HepG2 (cell line): ENCODE measurements around the gene ATP6V1C2. TPM values are rescaled to one million over a fixed set of nuclear protein-coding genes. Genes with fewer than 3 reads are reported as not detected.

Experiments
- ATAC-seq: fragments of 200-7000 bp; cut with Tn5 transposase; 3 replicates; pipeline ENCODE4 v1.9.1; 2020; ENCODE audit warnings: mild to moderate bottlenecking, moderate library complexity
- BruUV-seq: library from RNA; stranded (reverse); fragments of 400-500 nt; replicated peaks from 2 replicates; lab custom pipeline; 2021; lab: Mats Ljungman, UMichigan
- CTCF ChIA-PET: fragments of 300-600 bp; formaldehyde crosslinking; extraction: SDS; loops from one replicate; lab custom pipeline; 2021; ENCODE audit warnings: low total read pairs, inconsistent platforms, low intra/inter-chr PET ratio; lab: Yijun Ruan, JAX
- POLR2A ChIA-PET: fragments of 350-600 bp; sonication (Branson Sonifier 250); formaldehyde crosslinking; loops from one replicate; lab custom pipeline; 2020; ENCODE audit warnings: antibody characterized with exemption, inconsistent platforms; lab: Yijun Ruan, JAX
- DNase-seq: peaks from one replicate; pipeline ENCODE4 v3.0.0-alpha.2; 2015; ENCODE audit warnings: low spot score
- FAIRE-seq: peaks from 3 replicates; lab custom pipeline; 2011; peaks lifted over from hg19 to GRCh38; lab: Jason Lieb, UNC
- H2AFZ ChIP-seq: one replicate; pipeline ENCODE4 v1.6.1; 2011; ENCODE audit warnings: low read length, inconsistent platforms
- H3K27ac ChIP-seq: fragments of 300-600 bp; 3 replicates; pipeline ENCODE4 v1.8.0; 2011; ENCODE audit warnings: mixed run types, mild to moderate bottlenecking, mixed read lengths, low read length, inconsistent platforms; ENCODE audit not compliant: insufficient read depth; ENCODE audit errors: extremely low read length
- H3K27me3 ChIP-seq, 2 experiments: fragments of 200-600 bp in 1 of 2; 2 replicates in 1 of 2; 3 replicates in 1 of 2; pipeline versions ENCODE4 v1.6.0 to v1.8.0; 2011; ENCODE audit warnings: low read length in 2 of 2, mild to moderate bottlenecking in 2 of 2, moderate library complexity in 2 of 2, inconsistent platforms in 1 of 2; ENCODE audit not compliant: insufficient read depth in 2 of 2, control insufficient read depth in 1 of 2
- H3K36me3 ChIP-seq, 2 experiments: fragments of 200-600 bp in 1 of 2; replicated peaks in 1 of 2; 2 replicates in 1 of 2; 3 replicates in 1 of 2; pipeline versions ENCODE4 v1.5.1 to v1.8.0; 2011; ENCODE audit warnings: low read length in 2 of 2, inconsistent platforms in 1 of 2; ENCODE audit not compliant: insufficient read depth in 2 of 2, control insufficient read depth in 1 of 2
- H3K4me1 ChIP-seq: 2 replicates; pipeline ENCODE4 v1.5.1; 2012; ENCODE audit warnings: low read length, inconsistent platforms; ENCODE audit not compliant: insufficient read depth
- H3K4me2 ChIP-seq: 2 replicates; pipeline ENCODE4 v1.6.0; 2011; ENCODE audit warnings: low read depth, low read length, inconsistent platforms
- H3K4me3 ChIP-seq, 3 experiments: fragments of 200-600 bp in 1 of 3; sonication (generic), shearing (Covaris generic) in 1 of 3; replicated peaks in 1 of 3; 2 replicates each; pipeline ENCODE4 v1.5.1; 2011 to 2016; ENCODE audit warnings: low read length in 3 of 3, inconsistent platforms in 2 of 3, low read depth in 2 of 3, mild to moderate bottlenecking in 2 of 3, control low read depth in 1 of 3, mixed read lengths in 1 of 3; ENCODE audit not compliant: insufficient read depth in 1 of 3
- H3K79me2 ChIP-seq: one replicate; pipeline ENCODE4 v1.6.1; 2011; ENCODE audit warnings: low read length, inconsistent platforms; ENCODE audit not compliant: insufficient read depth
- H3K9ac ChIP-seq: 2 replicates; pipeline ENCODE4 v1.6.0; 2011; ENCODE audit warnings: mild to moderate bottlenecking, low read depth, low read length, inconsistent platforms; ENCODE audit not compliant: insufficient read depth
- H3K9me3 ChIP-seq: 2 replicates; pipeline ENCODE4 v1.5.1; 2012; ENCODE audit warnings: mild to moderate bottlenecking, low read length
- H4K20me1 ChIP-seq: 2 replicates; pipeline ENCODE4 v1.6.0; 2011; ENCODE audit warnings: inconsistent platforms, mild to moderate bottlenecking, low read length, moderate library complexity; ENCODE audit not compliant: insufficient read depth
- ARID5B ChIP-seq: IDR thresholded peaks from 2 replicates; pipeline ENCODE4 v1.4.0; 2020; ENCODE audit warnings: mild to moderate bottlenecking, missing genetic modification reagents
- BCL6 ChIP-seq: IDR thresholded peaks from 2 replicates; pipeline ENCODE4 v1.6.1; 2016; ENCODE audit warnings: missing genetic modification reagents, missing compliant biosample characterization
- CEBPB ChIP-seq: IDR thresholded peaks from 2 replicates; pipeline ENCODE4 v1.6.1; 2011; ENCODE audit warnings: low read depth, low read length, improper control_type of control experiment, borderline replicate concordance
- CEBPG ChIP-seq: IDR thresholded peaks from 2 replicates; pipeline ENCODE4 v1.6.1; 2016
- KLF16 ChIP-seq, 2 experiments: sonication (generic) in 1 of 2; formaldehyde crosslinking in 1 of 2; IDR thresholded peaks; 2 replicates each; pipeline versions ENCODE4 v1.6.1 to v1.8.0; 2016 to 2023; ENCODE audit warnings: missing genetic modification reagents in 2 of 2, missing compliant biosample characterization in 1 of 2
- PAWR ChIP-seq: sonication (generic); formaldehyde crosslinking; IDR thresholded peaks from 2 replicates; pipeline ENCODE4 v1.4.0; 2020; ENCODE audit warnings: missing genetic modification reagents, mild to moderate bottlenecking, borderline replicate concordance
- SAP130 ChIP-seq: IDR thresholded peaks from 2 replicates; pipeline ENCODE4 v1.6.1; 2016; ENCODE audit warnings: low read depth
- SOX13 ChIP-seq, 3 experiments: fragments of 450-650 bp in 1 of 3; sonication (generic) in 1 of 3; formaldehyde crosslinking in 1 of 3; IDR thresholded peaks in 2 of 3; conservative IDR thresholded peaks in 1 of 3; 2 replicates each; pipeline versions ENCODE4 v1.5.0 to v1.6.1; 2016 to 2020; ENCODE audit warnings: antibody characterized with exemption in 1 of 3, mild to moderate bottlenecking in 1 of 3, missing compliant biosample characterization in 1 of 3, missing genetic modification reagents in 1 of 3, moderate library complexity in 1 of 3
- SOX5 ChIP-seq: IDR thresholded peaks from 2 replicates; pipeline ENCODE4 v1.6.1; 2016; ENCODE audit warnings: borderline replicate concordance
- SOX6 ChIP-seq, 2 experiments: fragments of 450-650 bp in 1 of 2; sonication (generic) in 1 of 2; formaldehyde crosslinking in 1 of 2; IDR thresholded peaks; 2 replicates each; pipeline versions ENCODE4 v1.4.0 to v1.6.1; 2017 to 2020; ENCODE audit warnings: antibody characterized with exemption in 1 of 2, mild to moderate bottlenecking in 1 of 2, missing genetic modification reagents in 1 of 2
- ZNF292 ChIP-seq: sonication (generic); formaldehyde crosslinking; IDR thresholded peaks from 2 replicates; pipeline ENCODE4 v1.8.1; 2022; ENCODE audit warnings: mild to moderate bottlenecking, low read depth, missing genetic modification reagents, borderline replicate concordance
- ZNF614 ChIP-seq: IDR thresholded peaks from 2 replicates; pipeline ENCODE4 v1.6.1; 2018; ENCODE audit warnings: missing biosample characterization, missing genetic modification reagents, inconsistent platforms, borderline replicate concordance
- WGBS: methylation state at CpG from one replicate; pipeline ENCODE4 v1.1.6; 2017; ENCODE audit warnings: low lambda C conversion rate; 5-methylcytosine and 5-hydroxymethylcytosine counted together
- in situ Hi-C: cut with HindIII; loops from 2 replicates; pipeline ENCODE4 v1.10.0; 2017; ENCODE audit warnings: low pct_unique_long_range_greater_than_20kb; ENCODE audit not compliant: extremely low pct_ligation_motif_present
- intact Hi-C: fragments of 100-400 bp; cut with micrococcal nuclease; formaldehyde crosslinking; loops from one replicate; pipeline ENCODE4 v1.10.0; 2022; ENCODE audit not compliant: unreplicated experiment
- polyA plus RNA-seq, 8 experiments: library from polyadenylated mRNA; depleted of rRNA in 3 of 8; stranded (reverse) in 7 of 8; unstranded in 1 of 8; fragments of >200 nt; fragmentation: Illumina TruSeq in 4 of 8; extraction: Trizol in 4 of 8; gene quantifications; 2 replicates each; pipeline versions ENCODE4 v1.2.1 to v1.2.3, GENCODE V29; 2011 to 2016; ENCODE audit warnings: low read depth in 4 of 8, missing spikeins in 1 of 8, mixed read lengths in 1 of 8; ENCODE audit not compliant: insufficient read depth in 1 of 8
- total RNA-seq, 5 experiments: library from RNA; depleted of rRNA; stranded (reverse); fragments of >200 nt; fragmentation: Illumina TruSeq; extraction: Trizol; gene quantifications; 2 replicates each; pipeline ENCODE4 v1.2.3, GENCODE V29; 2016; ENCODE audit warnings: low read depth in 1 of 5
- TF ChIP-seq, protein P1 (sequence below): IDR thresholded peaks from 2 replicates; pipeline ENCODE4 v1.6.1; 2016
- TF ChIP-seq, protein P2 (sequence below): sonication (generic); formaldehyde crosslinking; IDR thresholded peaks from 2 replicates; pipeline ENCODE4 v1.9.0; 2021; ENCODE audit warnings: missing genetic modification reagents, mild to moderate bottlenecking, borderline replicate concordance

The ATP6V1C2 gene
- total and polyA plus RNA-seq, 2 of the 13 experiments (the other 11 are each of a cell fraction or from before 2014, with no cell fraction given): 0.04 to 0.29 TPM

DNA sequence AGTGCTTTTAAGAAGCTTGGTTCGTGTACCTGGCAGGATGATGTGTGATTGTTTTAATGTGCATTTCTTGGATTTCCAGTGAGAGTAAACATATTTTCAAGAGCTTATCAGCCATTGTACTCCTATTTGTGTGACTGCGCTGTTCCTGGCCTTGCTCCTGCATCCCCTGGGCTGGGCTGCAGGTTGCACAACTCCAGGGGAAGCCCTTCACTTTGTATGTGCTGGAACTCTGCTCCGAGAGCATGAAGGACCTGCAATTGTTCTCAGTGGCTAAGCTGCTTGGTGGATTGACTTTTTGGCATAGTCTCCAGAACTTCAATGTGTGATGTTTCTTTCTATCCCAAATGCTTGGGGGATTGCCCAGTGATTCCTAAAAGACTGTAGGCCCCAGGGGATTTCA is 18.8 kb downstream of the ATP6V1C2 start:
- H3K27ac ChIP-seq: no peak overlapping the region
- no TSS peak for BruUV-seq
- H3K4me1 ChIP-seq: peaks cover 21% of the 10 kb centered on the region
- intact Hi-C loops (no loop called here), in situ Hi-C loops (no loop called here)
- no peak overlapping the region for H3K9ac ChIP-seq
- no peaks in the 10 kb centered on the region for H3K9me3 ChIP-seq
- DNase-seq (peak; percentile 49), ATAC-seq (peak; percentile 90), FAIRE-seq (peak; percentile 66)
- ChIA-PET POLR2A (no interaction called here), CTCF (no interaction called here)
- H4K20me1 ChIP-seq: no peaks in the 10 kb centered on the region; the same call in 1 of the 2 replicates
- no peak overlapping the region for H3K4me3 ChIP-seq
- 0% methylated on average over 3 of the region's 3 CpGs for WGBS
- H3K36me3 ChIP-seq: no peaks in the 10 kb centered on the region
- no peak overlapping the region for H3K4me2 ChIP-seq
- H2AFZ ChIP-seq: no peak overlapping the region
- H3K79me2 ChIP-seq: no peaks in the 10 kb centered on the region
- H3K27me3 ChIP-seq: peaks cover 5 to 30% of the 10 kb centered on the region in 2 experiments; a peak in 3 of 5 replicates
- TF ChIP-seq SOX5: peak; percentile 42
- TF ChIP-seq CEBPG (CRISPR knock-in tag): peak; percentile 92
- 0 out of 2 replicates have a peak, but pooled peaks have one; percentile 44 for TF ChIP-seq ZNF292 (CRISPR knock-in tag)
- 0 out of 2 replicates have a peak, but pooled peaks have one; percentile 50 for TF ChIP-seq BCL6 (CRISPR knock-in tag)
- peak; percentile 63; the same call in 1 of the 2 replicates for TF ChIP-seq ZNF614 (CRISPR knock-in tag)
- no peak for TF ChIP-seq SOX6 (IDR thresholded peaks at IDR 0.05)
- TF ChIP-seq SOX6 (CRISPR knock-in tag; IDR thresholded peaks at IDR 0.05): peak; percentile 42; the same call in 1 of the 2 replicates
- no peak for TF ChIP-seq KLF16 (CRISPR knock-in tag; IDR thresholded peaks at IDR 0.05)
- no peak for TF ChIP-seq SOX13 (IDR thresholded peaks at IDR 0.05)
- TF ChIP-seq SOX13 (CRISPR knock-in tag; conservative IDR thresholded peaks at IDR 0.05 in 1 of 2, IDR thresholded peaks at IDR 0.05 in 1 of 2): peak in 1 of 2 experiments; percentile 47; a peak in 1 of 4 replicates
- TF ChIP-seq SAP130: peak; percentile 20; the same call in 1 of the 2 replicates
- TF ChIP-seq ARID5B (CRISPR knock-in tag): 0 out of 2 replicates have a peak, but pooled peaks have one; percentile 16
- no peak for TF ChIP-seq PAWR (CRISPR knock-in tag)
- TF ChIP-seq CEBPB: peak; percentile 98
- TF ChIP-seq, protein P1, sequence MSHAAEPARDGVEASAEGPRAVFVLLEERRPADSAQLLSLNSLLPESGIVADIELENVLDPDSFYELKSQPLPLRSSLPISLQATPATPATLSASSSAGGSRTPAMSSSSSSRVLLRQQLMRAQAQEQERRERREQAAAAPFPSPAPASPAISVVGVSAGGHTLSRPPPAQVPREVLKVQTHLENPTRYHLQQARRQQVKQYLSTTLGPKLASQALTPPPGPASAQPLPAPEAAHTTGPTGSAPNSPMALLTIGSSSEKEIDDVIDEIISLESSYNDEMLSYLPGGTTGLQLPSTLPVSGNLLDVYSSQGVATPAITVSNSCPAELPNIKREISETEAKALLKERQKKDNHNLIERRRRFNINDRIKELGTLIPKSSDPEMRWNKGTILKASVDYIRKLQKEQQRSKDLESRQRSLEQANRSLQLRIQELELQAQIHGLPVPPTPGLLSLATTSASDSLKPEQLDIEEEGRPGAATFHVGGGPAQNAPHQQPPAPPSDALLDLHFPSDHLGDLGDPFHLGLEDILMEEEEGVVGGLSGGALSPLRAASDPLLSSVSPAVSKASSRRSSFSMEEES (CRISPR knock-in tag): no peak
- TF ChIP-seq, protein P2, sequence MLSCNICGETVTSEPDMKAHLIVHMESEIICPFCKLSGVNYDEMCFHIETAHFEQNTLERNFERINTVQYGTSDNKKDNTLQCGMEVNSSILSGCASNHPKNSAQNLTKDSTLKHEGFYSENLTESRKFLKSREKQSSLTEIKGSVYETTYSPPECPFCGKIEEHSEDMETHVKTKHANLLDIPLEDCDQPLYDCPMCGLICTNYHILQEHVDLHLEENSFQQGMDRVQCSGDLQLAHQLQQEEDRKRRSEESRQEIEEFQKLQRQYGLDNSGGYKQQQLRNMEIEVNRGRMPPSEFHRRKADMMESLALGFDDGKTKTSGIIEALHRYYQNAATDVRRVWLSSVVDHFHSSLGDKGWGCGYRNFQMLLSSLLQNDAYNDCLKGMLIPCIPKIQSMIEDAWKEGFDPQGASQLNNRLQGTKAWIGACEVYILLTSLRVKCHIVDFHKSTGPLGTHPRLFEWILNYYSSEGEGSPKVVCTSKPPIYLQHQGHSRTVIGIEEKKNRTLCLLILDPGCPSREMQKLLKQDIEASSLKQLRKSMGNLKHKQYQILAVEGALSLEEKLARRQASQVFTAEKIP (CRISPR knock-in tag): no peak
